Activated CD4-positive, alpha-beta T cell treated with anti-CD3 and anti-CD28 coated beads, Interleukin-2, amount 50 U/mL, for 4 hours (primary cell): ENCODE data around the gene ZNF587B.
"Not testable (repeated sequence)": the region's sequence is repeated elsewhere in the genome, so short reads cannot be mapped to it uniquely, and the experiment has no call there.

Experiments used
- DNase-seq, 2 experiments: peaks; one replicate each; pipeline ENCODE4 v3.0.0-alpha.2; 2020

ZNF587B gene

GRCh38 chr19:57873883-57874799, 44.0 kb downstream of the ZNF587B start:
- DNase-seq = not testable (repeated sequence)

- no peak for DNase-seq
Measured at GRCh38 chr19:57886046-57886445, 55.9 kb downstream of the ZNF587B start.

GRCh38 chr19:57887195-57887941, 57.3 kb downstream of the ZNF587B start:
- DNase-seq = no peak

GRCh38 chr19:57888107-57888559, 58.0 kb downstream of the ZNF587B start:
- DNase-seq = no peak

- DNase-seq = peak; percentile 82 to 85
Measured at GRCh38 chr19:57888560-57889231, 58.6 kb downstream of the ZNF587B start, which contains the start of gene ZNF814. Gene ZNF814, minus strand, starts transcription at chr19:57889037. Its CDS starts 235 bp downstream, at chr19:57888802.

- DNase-seq = not testable (repeated sequence)
Measured at GRCh38 chr19:57890706-57891105, 60.6 kb downstream of the ZNF587B start.
